Left lung (tissue), 10 donors: ENCODE measurements around the gene BICDL2. TPM values are rescaled to one million over a fixed set of nuclear protein-coding genes. Genes with fewer than 3 reads are reported as not detected.

ENCODE experiments used
- ATAC-seq: fragments of 200-7000 bp; cut with Tn5 transposase; one replicate; pipeline ENCODE4 v1.9.1; 2020; ENCODE audit warnings: moderate library complexity
- DNase-seq, 4 donors: peaks; one replicate each; pipeline ENCODE4 v3.0.0-alpha.2; 2013 to 2020
- H3K27ac ChIP-seq, 2 donors: fragments of 200-600 bp; sonication (generic) in 1 of 2; one replicate each; pipeline versions ENCODE4 v1.5.0 to v1.8.0; 2020 to 2021
- H3K27me3 ChIP-seq, 2 donors: fragments of 200-600 bp; sonication (generic) in 1 of 2; one replicate each; pipeline versions ENCODE4 v1.5.0 to v1.8.0; 2020 to 2021
- H3K36me3 ChIP-seq, 2 donors: fragments of 200-600 bp; sonication (generic) in 1 of 2; one replicate each; pipeline versions ENCODE4 v1.5.0 to v1.8.0; 2020 to 2021
- H3K4me1 ChIP-seq, 2 donors: fragments of 200-600 bp; one replicate each; pipeline ENCODE4 v1.8.0; 2021
- H3K4me3 ChIP-seq, 2 donors: fragments of 200-600 bp; sonication (generic) in 1 of 2; one replicate each; pipeline versions ENCODE4 v1.5.0 to v1.8.0; 2020 to 2021; ENCODE audit warnings: mild to moderate bottlenecking in 1 of 2
- H3K9me3 ChIP-seq, 2 donors: fragments of 200-600 bp; sonication (generic) in 1 of 2; one replicate each; pipeline versions ENCODE4 v1.5.0 to v1.8.0; 2020 to 2021
- intact Hi-C, 2 donors: fragments of 100-400 bp; cut with DNase I; formaldehyde crosslinking; loops; one replicate each; pipeline versions ENCODE4 v1.11.2 to v1.14.2; 2022
- polyA plus RNA-seq, 6 donors: library from polyadenylated mRNA; unstranded; fragments of 120-200 nt; gene quantifications; one replicate each; pipeline ENCODE4 v1.2.1, GENCODE V29; 2013; ENCODE audit not compliant: insufficient read length in 6 of 6
- total RNA-seq, 2 donors: library from RNA; stranded (reverse); fragmentation: NEBNext Ultra II Directional; extraction: Animal tissue kit (Norgen Biotek cat#: 25700); gene quantifications; one replicate each; pipeline ENCODE4 v1.2.1, GENCODE V29; 2021
- TF ChIP-seq, protein P1 (sequence below), 2 donors: fragments of 200-600 bp; sonication (generic) in 1 of 2; IDR thresholded peaks; one replicate each; pipeline versions ENCODE4 v1.5.0 to v1.8.0; 2021; ENCODE audit warnings: antibody characterized with exemption in 2 of 2
- donor health status: DM: no; HTN: yes; CAD: no.
- donor health status: DM: no; HTN: no; CAD: no.

BICDL2 gene
- total and polyA plus RNA-seq, 8 donors = 2.5 to 18.1 (median 3.9) TPM

DNA sequence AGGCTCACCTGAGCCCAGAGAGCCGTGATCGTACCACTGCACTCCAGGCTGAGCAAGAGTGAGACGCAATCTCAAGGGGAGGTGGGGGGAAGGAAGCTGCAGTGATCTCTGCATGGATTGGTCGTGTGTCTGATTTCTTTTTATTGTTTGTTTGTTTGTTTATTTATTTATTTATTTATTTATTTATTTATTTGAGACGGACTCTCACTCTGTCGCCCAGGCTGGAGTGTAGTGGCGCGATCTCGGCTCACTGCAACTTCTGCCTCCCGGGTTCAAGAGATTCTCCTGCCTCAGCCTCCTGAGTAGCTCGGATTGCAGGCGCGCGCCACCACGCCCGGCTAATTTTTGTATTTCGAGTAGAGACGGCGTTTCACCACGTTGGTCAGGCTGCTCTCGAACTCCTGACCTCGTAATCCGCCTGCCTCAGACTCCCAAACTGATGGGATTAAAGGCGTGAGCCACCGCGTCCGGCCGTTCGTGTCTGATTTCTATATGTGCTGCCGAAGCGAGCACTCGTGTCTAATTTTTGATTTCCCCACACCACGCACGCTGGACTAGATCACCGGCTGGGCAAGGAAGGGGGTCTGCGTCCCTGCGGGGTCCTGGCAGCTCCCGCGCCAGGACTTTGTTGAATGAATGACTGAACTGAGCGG lies 17.0 kb downstream of the BICDL2 start:
- intact Hi-C loops = no loop called here
- H3K4me3 ChIP-seq = peak overlapping the region; percentile 79 to 83
- peaks cover 0 to 5% of the 10 kb centered on the region in 2 donors for H3K36me3 ChIP-seq
- H3K27ac ChIP-seq = peak overlapping the region; percentile 94 to 97
- no peak for ATAC-seq
- H3K9me3 ChIP-seq = no peaks in the 10 kb centered on the region
- TF ChIP-seq, protein P1, sequence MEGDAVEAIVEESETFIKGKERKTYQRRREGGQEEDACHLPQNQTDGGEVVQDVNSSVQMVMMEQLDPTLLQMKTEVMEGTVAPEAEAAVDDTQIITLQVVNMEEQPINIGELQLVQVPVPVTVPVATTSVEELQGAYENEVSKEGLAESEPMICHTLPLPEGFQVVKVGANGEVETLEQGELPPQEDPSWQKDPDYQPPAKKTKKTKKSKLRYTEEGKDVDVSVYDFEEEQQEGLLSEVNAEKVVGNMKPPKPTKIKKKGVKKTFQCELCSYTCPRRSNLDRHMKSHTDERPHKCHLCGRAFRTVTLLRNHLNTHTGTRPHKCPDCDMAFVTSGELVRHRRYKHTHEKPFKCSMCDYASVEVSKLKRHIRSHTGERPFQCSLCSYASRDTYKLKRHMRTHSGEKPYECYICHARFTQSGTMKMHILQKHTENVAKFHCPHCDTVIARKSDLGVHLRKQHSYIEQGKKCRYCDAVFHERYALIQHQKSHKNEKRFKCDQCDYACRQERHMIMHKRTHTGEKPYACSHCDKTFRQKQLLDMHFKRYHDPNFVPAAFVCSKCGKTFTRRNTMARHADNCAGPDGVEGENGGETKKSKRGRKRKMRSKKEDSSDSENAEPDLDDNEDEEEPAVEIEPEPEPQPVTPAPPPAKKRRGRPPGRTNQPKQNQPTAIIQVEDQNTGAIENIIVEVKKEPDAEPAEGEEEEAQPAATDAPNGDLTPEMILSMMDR (IDR thresholded peaks at IDR 0.05) = no peak
- H3K4me1 ChIP-seq = peaks cover 32 to 51% of the 10 kb centered on the region in 2 donors
- no peak for DNase-seq
- peaks cover 9 to 34% of the 10 kb centered on the region in 2 donors for H3K27me3 ChIP-seq

DNA sequence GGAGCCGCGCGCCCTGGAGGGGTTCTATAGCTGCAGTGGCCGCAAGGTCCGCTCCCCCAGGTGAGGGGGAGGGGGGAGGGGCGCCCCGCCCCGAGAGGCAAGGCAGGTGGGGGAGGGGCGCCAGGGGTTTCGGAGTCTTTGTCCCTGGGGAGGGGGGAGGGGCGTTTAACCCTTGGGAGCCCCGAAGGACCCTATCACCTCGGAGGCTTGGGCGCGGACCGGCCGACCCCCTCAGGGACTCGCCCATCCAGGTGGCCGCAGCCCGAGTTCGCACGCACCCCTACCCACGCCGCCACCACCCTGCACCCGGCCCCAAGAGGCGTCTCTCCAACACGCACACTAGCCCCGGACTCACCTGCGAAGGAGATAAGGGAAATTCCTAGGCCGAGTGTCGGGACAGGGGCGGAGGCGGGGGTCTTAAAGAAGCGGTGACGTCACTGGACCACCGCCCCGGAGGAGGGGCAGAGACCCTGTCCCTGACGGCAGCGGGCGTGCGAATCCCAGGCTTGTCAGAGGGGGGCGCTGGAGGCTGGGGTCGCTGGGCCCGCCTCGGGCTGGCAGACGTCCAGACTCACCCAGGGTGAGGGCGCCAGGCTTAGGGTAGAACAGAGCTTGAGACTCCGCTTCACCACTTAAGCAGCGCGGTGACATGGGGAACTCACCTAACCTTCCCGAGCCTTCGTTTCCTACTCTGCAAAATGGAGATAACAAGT lies 18.8 kb downstream of the BICDL2 start, which contains the start of gene CLDN6:
TSS of gene CLDN6 (minus strand) at position 390 of the 713 bp plus-strand sequence. CDS start 2,162 bp downstream, outside the sequence.
- Histone ChIP-seq H3K36me3 (peaks cover 0 to 5% of the 10 kb centered on the region in 2 donors), H3K27me3 (peaks cover 9 to 50% of the 10 kb centered on the region in 2 donors), H3K27ac (no peak within 1 kb of the TSS), H3K4me3 (no peak within 1 kb of the TSS), H3K9me3 (no peaks in the 10 kb centered on the region), H3K4me1 (peaks cover 23 to 38% of the 10 kb centered on the region in 2 donors)
- TF ChIP-seq, protein P1 (IDR thresholded peaks at IDR 0.05) = no peak
- DNase-seq = peak in 1 of 4 donors; percentile 85
- intact Hi-C loops = no loop called here
- ATAC-seq = no peak

DNA sequence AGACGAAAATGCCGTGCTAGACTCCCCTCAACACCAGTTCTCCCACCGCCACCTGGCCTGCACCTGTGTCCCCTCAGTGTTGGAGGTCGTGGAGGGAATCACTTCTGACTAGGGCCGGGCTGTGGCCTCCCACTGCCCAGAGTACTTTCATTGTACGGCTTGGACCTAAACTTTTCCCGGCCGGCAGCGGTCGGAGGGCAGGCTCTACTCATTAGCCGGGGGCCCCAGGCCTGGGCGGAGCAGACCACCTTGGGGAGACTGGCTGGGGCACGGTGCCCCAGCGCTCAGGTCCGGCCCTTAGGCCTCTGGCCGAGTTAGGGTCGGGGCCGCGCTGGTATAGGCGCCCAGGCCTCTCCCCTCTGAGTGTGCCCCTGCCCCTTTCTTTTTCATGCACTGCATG lies 19.4 kb downstream of the BICDL2 start:
- H3K9me3 ChIP-seq = no peaks in the 10 kb centered on the region
- peaks cover 17 to 37% of the 10 kb centered on the region in 2 donors for H3K4me1 ChIP-seq
- DNase-seq (no peak), ATAC-seq (no peak)
- intact Hi-C loops = no loop called here
- peaks cover 0 to 5% of the 10 kb centered on the region in 2 donors for H3K36me3 ChIP-seq
- TF ChIP-seq, protein P1 (IDR thresholded peaks at IDR 0.05) = no peak
- peaks cover 10 to 56% of the 10 kb centered on the region in 2 donors for H3K27me3 ChIP-seq
- no peak overlapping the region for H3K27ac ChIP-seq
- no peak overlapping the region for H3K4me3 ChIP-seq

DNA sequence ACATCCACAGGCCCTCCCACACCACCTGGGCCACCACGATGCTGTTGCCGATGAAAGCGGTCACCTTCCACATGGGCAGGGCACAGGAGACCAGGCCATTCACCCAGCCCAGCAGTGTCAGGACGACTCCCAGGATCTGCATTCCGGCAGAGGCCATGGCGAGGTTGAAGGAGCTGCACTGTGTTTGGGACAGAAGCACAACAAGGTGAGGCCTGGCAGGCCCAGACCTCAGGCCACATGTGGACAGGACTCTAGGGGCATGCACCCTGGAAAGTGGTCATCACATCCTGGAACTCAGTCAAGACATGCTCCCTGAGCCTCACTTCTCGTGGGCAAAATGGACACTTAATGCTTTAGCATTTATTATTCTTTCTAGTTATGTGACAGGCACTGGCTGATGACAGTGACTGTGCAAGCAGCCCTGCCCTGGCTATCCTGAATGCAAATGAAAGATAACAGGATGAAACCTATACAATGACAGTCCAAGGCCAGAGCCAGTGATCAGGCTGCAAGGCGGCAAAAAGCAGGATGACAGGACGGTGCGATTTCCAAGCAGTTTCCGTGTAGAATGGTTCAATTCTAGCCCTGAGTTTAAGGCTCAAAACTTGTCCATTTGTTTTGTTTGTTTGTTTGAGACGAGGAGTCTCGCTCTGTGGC lies 20.8 kb downstream of the BICDL2 start:
- Histone ChIP-seq H3K27ac (no peak overlapping the region), H3K4me3 (no peak overlapping the region), H3K27me3 (peaks cover 17 to 70% of the 10 kb centered on the region in 2 donors), H3K9me3 (no peaks in the 10 kb centered on the region), H3K4me1 (peaks cover 6 to 26% of the 10 kb centered on the region in 2 donors), H3K36me3 (no peaks in the 10 kb centered on the region)
- no peak for DNase-seq
- TF ChIP-seq, protein P1 (IDR thresholded peaks at IDR 0.05) = no peak
- ATAC-seq = no peak
- intact Hi-C loops = no loop called here

DNA sequence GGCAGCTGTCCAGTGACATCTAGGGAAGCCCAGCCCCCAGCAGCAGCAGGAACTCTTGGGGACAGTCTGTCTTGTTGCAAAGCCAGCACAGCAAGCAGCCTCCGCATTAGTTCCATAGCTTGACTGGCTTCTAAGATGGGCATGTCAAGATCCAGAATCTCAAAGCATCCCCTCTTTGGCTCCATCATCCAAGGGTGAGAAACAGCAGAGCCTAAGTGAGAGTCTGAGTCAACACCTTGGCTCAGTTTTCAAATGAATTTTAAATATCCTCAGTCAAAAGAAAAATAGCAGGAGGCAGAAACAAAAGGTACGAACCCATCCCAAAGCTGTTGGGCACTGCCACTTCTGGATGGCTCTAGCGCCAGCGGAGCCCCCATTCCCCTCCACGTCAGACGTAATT lies 21.8 kb downstream of the BICDL2 start:
- no peak overlapping the region for H3K27ac ChIP-seq
- no peaks in the 10 kb centered on the region for H3K36me3 ChIP-seq
- ATAC-seq (no peak), DNase-seq (no peak)
- peaks cover 6 to 28% of the 10 kb centered on the region in 2 donors for H3K4me1 ChIP-seq
- peaks cover 17 to 77% of the 10 kb centered on the region in 2 donors for H3K27me3 ChIP-seq
- H3K4me3 ChIP-seq = no peak overlapping the region
- H3K9me3 ChIP-seq = no peaks in the 10 kb centered on the region
- TF ChIP-seq, protein P1 (IDR thresholded peaks at IDR 0.05) = no peak
- intact Hi-C loops = no loop called here
